ENCODE data around the gene ANKS1B. TPM values are rescaled to one million over a fixed set of nuclear protein-coding genes. Genes with fewer than 3 reads are reported as not detected.
"Not testable (repeated sequence)": the region's sequence is repeated elsewhere in the genome, so short reads cannot be mapped to it uniquely, and the experiment has no call there.

The ANKS1B gene
- total RNA-seq, 1 donor from 2014 or later = 3.6 TPM

- no peak for DNase-seq (ENCODE audit: low spot score)
- no peak for ATAC-seq
Measured at GRCh38 chr12:98803468-98804209, 1181.1 kb downstream of the ANKS1B start.

- no peak for DNase-seq (ENCODE audit: low spot score)
Measured at GRCh38 chr12:98799822-98800221, 1184.9 kb downstream of the ANKS1B start.

GRCh38 chr12:98799146-98799810 lies 1185.5 kb downstream of the ANKS1B start:
- ATAC-seq (no peak), DNase-seq (ENCODE audit: low spot score) (no peak)

More at GRCh38 chr12:98799822-98800221, 1184.9 kb downstream of the ANKS1B start:
- ATAC-seq = no peak

- DNase-seq (ENCODE audit: low spot score) = no peak
- no peak for ATAC-seq
Measured at GRCh38 chr12:98797200-98797599, 1187.5 kb downstream of the ANKS1B start.

- DNase-seq (ENCODE audit: low spot score) (no peak), ATAC-seq (no peak)
Measured at GRCh38 chr12:98796745-98797144, 1188.0 kb downstream of the ANKS1B start.

- DNase-seq (ENCODE audit: low spot score) (no peak), ATAC-seq (no peak)
Measured at GRCh38 chr12:98793121-98793520, 1191.6 kb downstream of the ANKS1B start.

- ATAC-seq (no peak), DNase-seq (ENCODE audit: low spot score) (no peak)
Measured at GRCh38 chr12:98791406-98791805, 1193.3 kb downstream of the ANKS1B start.

GRCh38 chr12:98788396-98788795 lies 1196.3 kb downstream of the ANKS1B start:
- DNase-seq (ENCODE audit: low spot score) (no peak), ATAC-seq (no peak)

GRCh38 chr12:98786653-98787052 lies 1198.1 kb downstream of the ANKS1B start:
- no peak for DNase-seq (ENCODE audit: low spot score)
- ATAC-seq = no peak

GRCh38 chr12:98783420-98783819 lies 1201.3 kb downstream of the ANKS1B start:
- ATAC-seq (no peak), DNase-seq (ENCODE audit: low spot score) (no peak)

GRCh38 chr12:98780261-98780660 lies 1204.5 kb downstream of the ANKS1B start:
- no peak for DNase-seq (ENCODE audit: low spot score)
- no peak for ATAC-seq

- ATAC-seq = no peak
- no peak for DNase-seq (ENCODE audit: low spot score)
Measured at GRCh38 chr12:98772818-98773217, 1211.9 kb downstream of the ANKS1B start.

GRCh38 chr12:98771811-98772752 lies 1212.7 kb downstream of the ANKS1B start:
- DNase-seq (ENCODE audit: low spot score) (no peak), ATAC-seq (no peak)

GRCh38 chr12:98770230-98770629 lies 1214.5 kb downstream of the ANKS1B start:
- ATAC-seq (no peak), DNase-seq (ENCODE audit: low spot score) (no peak)

GRCh38 chr12:98769068-98769467 lies 1215.7 kb downstream of the ANKS1B start:
- ATAC-seq (no peak), DNase-seq (ENCODE audit: low spot score) (no peak)

GRCh38 chr12:98767248-98767647 lies 1217.5 kb downstream of the ANKS1B start:
- DNase-seq (ENCODE audit: low spot score) = no peak
- ATAC-seq = no peak

GRCh38 chr12:98763656-98764055 lies 1221.1 kb downstream of the ANKS1B start:
- ATAC-seq = no peak
- DNase-seq (ENCODE audit: low spot score) = no peak

- DNase-seq (ENCODE audit: low spot score) (no peak), ATAC-seq (no peak)
Measured at GRCh38 chr12:98758331-98758730, 1226.4 kb downstream of the ANKS1B start.

- ATAC-seq (no peak), DNase-seq (ENCODE audit: low spot score) (no peak)
Measured at GRCh38 chr12:98757455-98757854, 1227.3 kb downstream of the ANKS1B start.

GRCh38 chr12:98755855-98756254 lies 1228.9 kb downstream of the ANKS1B start:
- ATAC-seq; DNase-seq (ENCODE audit: low spot score): not testable (repeated sequence)

GRCh38 chr12:98754095-98754494 lies 1230.6 kb downstream of the ANKS1B start:
- DNase-seq (ENCODE audit: low spot score) = no peak
- ATAC-seq = no peak

All from left lobe of liver (tissue), 2 donors.